ENCODE results near the gene TRPM8.

DNA sequence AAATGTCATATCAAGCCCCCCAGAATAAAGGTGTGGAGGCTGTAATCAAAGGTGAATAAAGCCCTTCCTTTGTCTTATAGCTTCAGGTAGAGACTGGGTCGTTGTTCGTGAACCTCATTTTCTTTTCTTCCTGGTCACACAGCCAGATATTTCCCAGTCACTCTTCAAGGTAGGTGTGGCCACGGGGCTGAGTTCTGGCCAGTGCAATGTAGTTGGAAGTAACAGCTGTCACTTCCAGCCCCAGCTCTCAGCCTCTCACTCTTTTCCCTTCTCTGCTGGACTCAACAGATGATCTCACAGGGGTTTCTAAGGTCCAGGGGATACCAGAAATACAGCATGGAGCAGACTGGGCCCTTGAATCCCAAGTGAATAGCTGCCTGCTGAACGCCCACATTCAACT lies 15.8 kb upstream of the TRPM8 start:
- TF ChIP-seq, protein P1, sequence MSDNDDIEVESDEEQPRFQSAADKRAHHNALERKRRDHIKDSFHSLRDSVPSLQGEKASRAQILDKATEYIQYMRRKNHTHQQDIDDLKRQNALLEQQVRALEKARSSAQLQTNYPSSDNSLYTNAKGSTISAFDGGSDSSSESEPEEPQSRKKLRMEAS (IDR thresholded peaks at IDR 0.05; ENCODE audit: low read depth, low read length) = no peak
- no peak for TF ChIP-seq CTCF (IDR thresholded peaks at IDR 0.05; ENCODE audit: low read depth, low read length)

All from NB4 (cell line).